H1 (cell line): ENCODE measurements around the gene CYP11A1. TPM values are rescaled to one million over a fixed set of nuclear protein-coding genes. Genes with fewer than 3 reads are reported as not detected.

Experiments used
- CHD1 ChIP-seq: IDR thresholded peaks from 2 replicates; pipeline ENCODE4 v1.6.1; 2012; ENCODE audit warnings: low read depth, low read length, improper control_type of control experiment
- polyA plus RNA-seq, 7 experiments: library from polyadenylated mRNA; depleted of rRNA in 3 of 7; stranded (reverse) in 5 of 7; unstranded in 2 of 7; fragments of >200 nt in 5 of 7; fragments of 200-250 nt in 2 of 7; gene quantifications; 1 replicate in 5 of 7; 2 replicates in 1 of 7; 4 replicates in 1 of 7; pipeline versions ENCODE4 v1.2.1 to v1.2.3, GENCODE V29; 2011 to 2013; ENCODE audit warnings: missing spikeins in 2 of 7, mixed read lengths in 2 of 7
- total RNA-seq: library from RNA; stranded (reverse); fragmentation: NEBNext Ultra II Directional; extraction: Animal tissue kit (Norgen Biotek cat#: 25700); gene quantifications from 2 replicates; pipeline ENCODE4 v1.2.1, GENCODE V29; 2021

CYP11A1 gene
- total and polyA plus RNA-seq, 2 of the 8 experiments (the other 6 are each of a cell fraction or from before 2014, with no cell fraction given): 1.9 to 7.2 TPM

GRCh38 chr15:74410502-74410901 is 43.1 kb upstream of the CYP11A1 start (continued):
- TF ChIP-seq CHD1: no peak
